Purkinje cell (primary cell): ENCODE results near the gene POPDC3. TPM values are rescaled to one million over a fixed set of nuclear protein-coding genes. Genes with fewer than 3 reads are reported as not detected.

Experiments used
- polyA plus RNA-seq: library from polyadenylated mRNA; unstranded; fragments of >200 nt; fragmentation: Nextera tagmentation; gene quantifications from 2 replicates; pipeline ENCODE4 v1.2.1, GENCODE V29; 2014

The POPDC3 gene, protein sequence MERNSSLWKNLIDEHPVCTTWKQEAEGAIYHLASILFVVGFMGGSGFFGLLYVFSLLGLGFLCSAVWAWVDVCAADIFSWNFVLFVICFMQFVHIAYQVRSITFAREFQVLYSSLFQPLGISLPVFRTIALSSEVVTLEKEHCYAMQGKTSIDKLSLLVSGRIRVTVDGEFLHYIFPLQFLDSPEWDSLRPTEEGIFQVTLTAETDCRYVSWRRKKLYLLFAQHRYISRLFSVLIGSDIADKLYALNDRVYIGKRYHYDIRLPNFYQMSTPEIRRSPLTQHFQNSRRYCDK
- 13.0 and 13.5 TPM in 2 replicates for polyA plus RNA-seq

DNA sequence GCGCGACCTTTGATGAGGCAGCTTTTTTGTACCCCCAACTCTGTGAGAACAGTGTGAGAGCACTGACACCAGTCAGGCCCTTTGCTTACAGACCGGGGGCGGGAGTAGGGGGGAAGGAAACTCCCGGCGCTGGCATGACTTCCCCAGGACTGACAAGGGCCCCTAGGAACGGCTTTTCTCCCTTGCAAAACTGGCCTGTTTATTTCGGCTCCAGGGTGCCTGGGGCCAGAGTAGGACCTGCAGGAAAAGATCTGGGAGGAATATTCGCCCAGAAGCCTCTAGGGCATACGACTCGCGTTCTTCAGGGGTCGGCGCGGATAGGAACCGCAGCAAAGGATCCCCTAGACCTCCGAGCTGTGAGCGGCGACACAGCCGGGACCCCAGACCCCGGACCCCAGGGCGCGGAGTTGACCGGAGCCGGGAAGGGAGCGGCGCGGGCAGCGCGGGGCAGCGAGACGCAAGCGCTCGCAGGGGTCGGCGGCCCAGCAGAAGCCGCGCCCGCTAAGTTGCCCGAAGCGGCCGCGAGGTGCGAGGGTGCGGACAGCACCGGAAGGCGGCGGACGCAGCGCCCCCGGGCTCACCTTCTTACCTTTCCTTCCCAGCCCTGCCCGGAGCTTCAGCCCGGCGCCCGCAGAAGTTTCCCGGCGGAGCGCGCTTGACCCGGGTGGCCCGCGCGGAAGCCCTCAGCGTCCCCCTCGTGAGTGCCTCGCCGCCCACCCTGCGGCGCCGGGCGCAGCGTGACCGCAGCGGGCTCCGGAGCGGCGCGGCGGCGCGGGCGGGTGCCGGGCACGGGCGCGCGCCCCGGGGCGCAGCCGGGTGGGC lies at the start of gene POPDC3:
TSS of gene POPDC3 (minus strand) at position 771 of the 822 bp plus-strand sequence. CDS start 18,105 bp downstream, outside the sequence.

Other genes with a start within 250 kb of the POPDC3 start
- 0.31 and 1.0 TPM in 2 replicates for gene LIN28B, start 222.9 kb downstream of the POPDC3 start, polyA plus RNA-seq
- 38.3 and 38.6 TPM in 2 replicates for gene PREP, start 223.1 kb upstream of the POPDC3 start, polyA plus RNA-seq